ENCODE results near the gene PLK5.

The PLK5 gene

DNA sequence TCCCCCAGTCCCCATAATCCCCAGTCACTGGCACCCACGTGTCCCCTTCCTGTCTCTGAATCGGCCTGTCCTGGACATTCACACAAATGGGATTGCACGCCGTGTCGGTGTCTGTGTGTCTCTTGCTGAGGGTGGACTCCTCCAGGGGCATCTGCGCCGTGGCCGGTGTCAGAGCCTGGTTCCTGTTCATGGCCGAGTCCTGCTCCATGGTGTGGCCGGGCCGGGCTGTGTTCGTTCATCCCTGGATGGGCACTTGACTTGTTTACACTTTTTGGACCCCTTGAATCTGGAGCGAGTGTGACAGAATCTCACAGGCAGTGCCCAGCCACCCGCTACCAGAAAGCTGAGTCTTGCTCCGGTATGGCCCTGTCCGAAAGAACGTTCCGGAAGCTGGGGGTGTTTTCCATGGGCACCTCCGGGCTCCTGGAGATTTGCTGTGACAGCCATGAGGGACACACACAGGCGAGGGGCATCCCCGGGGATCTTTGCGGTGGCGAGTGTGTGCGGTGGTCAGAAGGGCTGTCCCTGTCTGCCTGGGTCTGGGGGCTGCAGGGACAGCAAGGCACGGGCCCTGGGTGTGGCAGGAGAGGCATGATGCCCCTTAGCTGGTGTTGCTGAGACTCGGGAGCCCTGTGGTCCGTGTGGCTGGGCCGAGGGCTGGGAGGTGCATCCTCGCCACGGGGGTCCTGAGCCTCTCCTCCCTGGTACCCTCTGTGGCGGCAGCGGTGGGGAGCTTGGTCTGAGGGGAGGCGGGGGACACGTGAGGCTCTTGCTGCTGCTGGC is 50.7 kb downstream of the PLK5 start:
- H2AFZ ChIP-seq (ENCODE audit: low read length) = no peak overlapping the region
- peak overlapping the region; percentile 52 for H3K23ac ChIP-seq (ENCODE audit: low read depth, low read length, poor library complexity)
- no peak overlapping the region for H3K4me2 ChIP-seq (ENCODE audit: insufficient read depth, low read length, poor library complexity, severe bottlenecking)
- peaks cover 28 to 38% of the 10 kb centered on the region in 2 donors for H3K36me3 ChIP-seq (replicated peaks in 1 of 2; ENCODE audit: control insufficient read depth in 2 of 2, insufficient read depth in 2 of 2, low read length in 2 of 2)
- no peak overlapping the region for H3K4me3 ChIP-seq (ENCODE audit: low read length in 2 of 2)
- H2BK5ac ChIP-seq (ENCODE audit: low read length) = peak overlapping the region; percentile 44
- H3K18ac ChIP-seq (ENCODE audit: low read length) = no peak overlapping the region
- no peak overlapping the region for H3K14ac ChIP-seq (ENCODE audit: low read length)
- H2AK5ac ChIP-seq (ENCODE audit: low read depth, low read length) = no peak overlapping the region
- H3K9me3 ChIP-seq (replicated peaks in 1 of 2; ENCODE audit: control insufficient read depth in 2 of 2, insufficient read depth in 1 of 2, low read depth in 1 of 2, low read length in 2 of 2) = no peaks in the 10 kb centered on the region
- no peaks in the 10 kb centered on the region for H3K4me1 ChIP-seq (ENCODE audit: control insufficient read depth in 2 of 2, insufficient read depth in 1 of 2, low read depth in 1 of 2, low read length in 2 of 2)
- no peak for DNase-seq (ENCODE audit: low spot score)
- H3K9ac ChIP-seq (ENCODE audit: low read depth, low read length, poor library complexity) = no peak overlapping the region
- H3K27me3 ChIP-seq (ENCODE audit: control insufficient read depth in 3 of 3, insufficient read depth in 3 of 3, low read depth in 1 of 3, low read length in 3 of 3) = no peaks in the 10 kb centered on the region
- H4K91ac ChIP-seq (ENCODE audit: low read depth, low read length, poor library complexity) = peak overlapping the region; percentile 43
- H3K79me1 ChIP-seq (ENCODE audit: low read depth, low read length) = peaks cover 3% of the 10 kb centered on the region
- WGBS, 2 donors (ENCODE audit: extremely low coverage in 2 of 2, insufficient read length in 2 of 2, insufficient replicate concordance in 1 of 2) = no CpG with 5 or more reads among the region's 34 CpGs
- no peak overlapping the region for H2BK12ac ChIP-seq (ENCODE audit: low read length)
- H2BK15ac ChIP-seq (ENCODE audit: low read length) = no peak overlapping the region
- H4K8ac ChIP-seq (ENCODE audit: low read depth, low read length) = no peak overlapping the region
- peak overlapping the region; percentile 27 for H3K27ac ChIP-seq (replicated peaks; ENCODE audit: low read length)
- no peak overlapping the region for H3K4ac ChIP-seq (ENCODE audit: low read length)
- no peak overlapping the region for H2BK120ac ChIP-seq (ENCODE audit: low read depth, low read length)

DNA sequence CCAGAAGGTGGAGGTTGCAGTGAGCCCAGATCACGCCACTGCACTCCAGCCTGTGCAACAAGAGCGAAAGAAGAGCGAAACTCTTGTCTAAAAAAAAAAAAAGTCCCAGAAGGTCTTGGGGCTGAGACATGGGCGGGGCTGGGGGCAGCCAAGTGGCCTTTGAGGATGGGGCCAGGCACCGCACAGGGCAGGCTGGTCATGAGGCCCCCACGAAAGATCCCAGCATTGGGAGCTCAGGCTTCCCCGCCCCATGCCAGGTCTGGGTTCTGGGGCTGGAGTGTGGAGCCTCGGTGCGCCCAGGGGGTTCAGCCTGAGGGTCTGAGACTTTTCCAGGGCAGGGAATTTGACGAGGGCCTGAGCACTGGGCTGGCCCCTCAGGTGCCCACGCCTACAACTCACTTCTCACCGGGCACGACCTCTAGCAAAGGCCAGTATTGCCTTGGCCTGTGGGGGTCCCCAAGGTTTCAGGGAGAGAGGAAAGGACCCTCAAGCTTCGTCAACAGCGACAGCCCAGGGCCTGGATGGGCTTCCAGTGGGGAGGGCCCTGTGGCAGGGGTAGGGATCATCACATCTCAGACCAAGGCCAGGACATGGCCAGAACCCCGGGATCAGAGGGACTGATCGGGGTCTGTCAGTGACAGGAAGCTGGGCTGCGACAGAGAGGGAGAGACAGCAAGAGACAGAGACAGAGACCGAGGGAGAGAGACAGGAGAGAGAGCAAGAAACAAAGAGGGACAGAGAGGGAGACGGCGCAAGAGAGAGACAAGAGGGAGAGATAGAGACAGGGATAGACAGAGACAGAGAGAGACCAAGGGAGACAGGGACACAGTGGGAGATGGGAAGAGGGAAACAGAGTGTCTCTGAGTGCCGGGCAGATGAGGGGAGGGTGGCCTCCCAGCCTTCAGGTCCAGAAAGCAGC is 51.7 kb downstream of the PLK5 start:
- Histone ChIP-seq H2BK12ac (ENCODE audit: low read length) (no peak overlapping the region), H3K14ac (ENCODE audit: low read length) (peak overlapping the region; percentile 17), H3K27me3 (ENCODE audit: control insufficient read depth in 3 of 3, insufficient read depth in 3 of 3, low read depth in 1 of 3, low read length in 3 of 3) (no peaks in the 10 kb centered on the region), H3K36me3 (replicated peaks in 1 of 2; ENCODE audit: control insufficient read depth in 2 of 2, insufficient read depth in 2 of 2, low read length in 2 of 2) (peaks cover 34 to 48% of the 10 kb centered on the region in 2 donors), H4K8ac (ENCODE audit: low read depth, low read length) (no peak overlapping the region), H2AFZ (ENCODE audit: low read length) (no peak overlapping the region), H2BK15ac (ENCODE audit: low read length) (no peak overlapping the region), H3K4me3 (ENCODE audit: low read length in 2 of 2) (no peak overlapping the region), H3K9me3 (replicated peaks in 1 of 2; ENCODE audit: control insufficient read depth in 2 of 2, insufficient read depth in 1 of 2, low read depth in 1 of 2, low read length in 2 of 2) (no peaks in the 10 kb centered on the region), H3K27ac (replicated peaks; ENCODE audit: low read length) (no peak overlapping the region), H2BK5ac (ENCODE audit: low read length) (peak overlapping the region; percentile 66), H2AK5ac (ENCODE audit: low read depth, low read length) (no peak overlapping the region), H3K79me1 (ENCODE audit: low read depth, low read length) (peaks cover 3% of the 10 kb centered on the region), H3K9ac (ENCODE audit: low read depth, low read length, poor library complexity) (no peak overlapping the region), H3K23ac (ENCODE audit: low read depth, low read length, poor library complexity) (peak overlapping the region; percentile 73), H3K4me2 (ENCODE audit: insufficient read depth, low read length, poor library complexity, severe bottlenecking) (no peak overlapping the region), H3K4me1 (ENCODE audit: control insufficient read depth in 2 of 2, insufficient read depth in 1 of 2, low read depth in 1 of 2, low read length in 2 of 2) (no peaks in the 10 kb centered on the region), H3K4ac (ENCODE audit: low read length) (no peak overlapping the region), H3K18ac (ENCODE audit: low read length) (no peak overlapping the region), H4K91ac (ENCODE audit: low read depth, low read length, poor library complexity) (no peak overlapping the region), H2BK120ac (ENCODE audit: low read depth, low read length) (no peak overlapping the region)
- no peak for DNase-seq (ENCODE audit: low spot score)
- no CpG with 5 or more reads among the region's 22 CpGs for WGBS, 2 donors (ENCODE audit: extremely low coverage in 2 of 2, insufficient read length in 2 of 2, insufficient replicate concordance in 1 of 2)

DNA sequence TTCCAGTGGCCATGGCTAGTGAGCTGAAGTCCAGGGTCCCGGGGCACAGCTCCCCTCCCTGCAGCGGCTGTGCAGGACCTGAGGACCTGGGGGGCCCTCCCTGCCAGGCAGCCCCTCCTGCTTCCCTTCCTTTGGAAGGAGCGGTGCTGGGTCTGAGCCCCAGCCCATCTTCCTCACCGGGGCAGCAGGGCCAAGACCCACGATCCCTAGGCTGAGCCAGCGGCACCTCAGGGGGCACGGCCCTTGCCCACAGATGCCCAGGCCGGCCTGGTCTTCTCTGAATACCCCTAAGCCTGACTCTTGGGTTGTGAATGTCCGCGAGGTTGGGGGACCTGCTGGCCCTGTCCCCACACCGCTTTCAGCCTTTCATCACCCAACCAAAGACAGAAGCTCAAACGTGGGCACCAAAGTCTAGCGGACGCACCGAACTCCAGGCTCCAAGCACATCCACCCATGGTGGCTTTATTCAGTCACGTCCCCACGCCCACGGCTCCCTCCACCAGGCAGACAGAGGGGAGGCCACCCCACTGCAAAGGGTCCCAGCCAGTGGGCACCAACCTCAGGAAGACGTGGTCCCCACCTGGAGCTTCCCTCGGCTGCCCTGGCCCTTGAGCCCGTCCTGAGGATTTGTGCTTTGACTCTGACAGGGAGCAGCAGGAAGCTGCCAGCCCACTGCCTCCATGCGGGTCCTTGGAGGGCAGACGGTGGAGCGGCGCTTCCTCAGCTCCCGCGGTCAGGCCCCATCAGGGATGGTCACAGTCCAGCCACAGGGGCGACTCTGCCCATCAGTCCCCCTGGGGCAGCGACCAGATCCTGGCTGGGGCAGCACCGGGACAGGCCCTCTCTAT is 52.6 kb downstream of the PLK5 start:
- DNase-seq (ENCODE audit: low spot score) = no peak
- peaks cover 43 to 57% of the 10 kb centered on the region in 2 donors for H3K36me3 ChIP-seq (replicated peaks in 1 of 2; ENCODE audit: control insufficient read depth in 2 of 2, insufficient read depth in 2 of 2, low read length in 2 of 2)
- no peak overlapping the region for H2BK120ac ChIP-seq (ENCODE audit: low read depth, low read length)
- H2BK15ac ChIP-seq (ENCODE audit: low read length) = no peak overlapping the region
- H3K4me3 ChIP-seq (ENCODE audit: low read length in 2 of 2) = no peak overlapping the region
- H3K23ac ChIP-seq (ENCODE audit: low read depth, low read length, poor library complexity) = peak overlapping the region; percentile 17
- no peak overlapping the region for H3K9ac ChIP-seq (ENCODE audit: low read depth, low read length, poor library complexity)
- no peaks in the 10 kb centered on the region for H3K9me3 ChIP-seq (replicated peaks in 1 of 2; ENCODE audit: control insufficient read depth in 2 of 2, insufficient read depth in 1 of 2, low read depth in 1 of 2, low read length in 2 of 2)
- H3K14ac ChIP-seq (ENCODE audit: low read length) = peak overlapping the region; percentile 17
- H3K27ac ChIP-seq (replicated peaks; ENCODE audit: low read length) = no peak overlapping the region
- no peak overlapping the region for H4K91ac ChIP-seq (ENCODE audit: low read depth, low read length, poor library complexity)
- H2AK5ac ChIP-seq (ENCODE audit: low read depth, low read length) = no peak overlapping the region
- no peaks in the 10 kb centered on the region for H3K27me3 ChIP-seq (ENCODE audit: control insufficient read depth in 3 of 3, insufficient read depth in 3 of 3, low read depth in 1 of 3, low read length in 3 of 3)
- H3K4ac ChIP-seq (ENCODE audit: low read length) = no peak overlapping the region
- H3K18ac ChIP-seq (ENCODE audit: low read length) = no peak overlapping the region
- peak overlapping the region; percentile 60 for H2BK5ac ChIP-seq (ENCODE audit: low read length)
- H2BK12ac ChIP-seq (ENCODE audit: low read length) = no peak overlapping the region
- no peak overlapping the region for H2AFZ ChIP-seq (ENCODE audit: low read length)
- no CpG with 5 or more reads among the region's 30 CpGs for WGBS, 2 donors (ENCODE audit: extremely low coverage in 2 of 2, insufficient read length in 2 of 2, insufficient replicate concordance in 1 of 2)
- no peak overlapping the region for H4K8ac ChIP-seq (ENCODE audit: low read depth, low read length)
- H3K79me1 ChIP-seq (ENCODE audit: low read depth, low read length) = peaks cover 4% of the 10 kb centered on the region
- no peak overlapping the region for H3K4me2 ChIP-seq (ENCODE audit: insufficient read depth, low read length, poor library complexity, severe bottlenecking)
- no peaks in the 10 kb centered on the region for H3K4me1 ChIP-seq (ENCODE audit: control insufficient read depth in 2 of 2, insufficient read depth in 1 of 2, low read depth in 1 of 2, low read length in 2 of 2)
